ENCODE results near the gene RTN4RL2. TPM values are rescaled to one million over a fixed set of nuclear protein-coding genes. Genes with fewer than 3 reads are reported as not detected.

Gene RTN4RL2
- total RNA-seq, 1 experiment from 2014 or later, result 5.5 TPM

DNA sequence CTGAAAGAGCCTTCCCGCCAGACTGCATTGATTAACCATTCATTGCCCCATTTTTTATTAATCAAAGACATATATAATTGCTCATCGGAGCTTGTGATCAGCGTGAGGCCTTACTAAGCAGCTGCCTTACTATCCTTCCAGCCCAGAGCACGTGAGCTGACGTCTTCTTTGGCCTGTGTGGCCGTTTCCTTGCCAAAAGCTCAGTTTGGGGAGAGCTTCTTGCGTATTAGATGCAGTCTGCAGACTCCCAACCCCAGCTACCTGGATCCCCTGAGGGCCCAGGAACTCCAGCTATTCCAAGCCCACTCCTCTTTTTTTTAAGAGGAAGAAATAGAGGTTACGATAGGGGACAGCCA is 32.6 kb upstream of the RTN4RL2 start:
- H3K27me3 Mint-ChIP-seq (ENCODE audit: insufficient read depth, unreplicated experiment), result peaks cover 7% of the 10 kb centered on the region
- no peak overlapping the region for H3K4me3 Mint-ChIP-seq (ENCODE audit: unreplicated experiment)
- Histone ChIP-seq H3K36me3 (ENCODE audit: control insufficient read depth, insufficient read depth, low read length) (no peaks in the 10 kb centered on the region), H3K27me3 (replicated peaks; ENCODE audit: control insufficient read depth, insufficient read depth, low read length) (no peaks in the 10 kb centered on the region; the same call in 1 of the 2 replicates), H3K4me1 (no peaks in the 10 kb centered on the region), H3K4me3 (ENCODE audit: low read depth, low read length) (no peak overlapping the region), H3K9me3 (no peaks in the 10 kb centered on the region)
- H3K36me3 Mint-ChIP-seq (ENCODE audit: insufficient read depth, unreplicated experiment), result no peaks in the 10 kb centered on the region
- no peaks in the 10 kb centered on the region for H3K4me1 Mint-ChIP-seq (ENCODE audit: low read depth, unreplicated experiment)
- ChIA-PET CTCF (no interaction called here), POLR2A (no interaction called here)
- no peak for DNase-seq
- H3K27ac Mint-ChIP-seq (ENCODE audit: unreplicated experiment), result no peak overlapping the region
- no peaks in the 10 kb centered on the region for H3K9me3 Mint-ChIP-seq (ENCODE audit: unreplicated experiment)
- no TSS peak for BruUV-seq (replicated peaks)
- TF ChIP-seq, protein P1, sequence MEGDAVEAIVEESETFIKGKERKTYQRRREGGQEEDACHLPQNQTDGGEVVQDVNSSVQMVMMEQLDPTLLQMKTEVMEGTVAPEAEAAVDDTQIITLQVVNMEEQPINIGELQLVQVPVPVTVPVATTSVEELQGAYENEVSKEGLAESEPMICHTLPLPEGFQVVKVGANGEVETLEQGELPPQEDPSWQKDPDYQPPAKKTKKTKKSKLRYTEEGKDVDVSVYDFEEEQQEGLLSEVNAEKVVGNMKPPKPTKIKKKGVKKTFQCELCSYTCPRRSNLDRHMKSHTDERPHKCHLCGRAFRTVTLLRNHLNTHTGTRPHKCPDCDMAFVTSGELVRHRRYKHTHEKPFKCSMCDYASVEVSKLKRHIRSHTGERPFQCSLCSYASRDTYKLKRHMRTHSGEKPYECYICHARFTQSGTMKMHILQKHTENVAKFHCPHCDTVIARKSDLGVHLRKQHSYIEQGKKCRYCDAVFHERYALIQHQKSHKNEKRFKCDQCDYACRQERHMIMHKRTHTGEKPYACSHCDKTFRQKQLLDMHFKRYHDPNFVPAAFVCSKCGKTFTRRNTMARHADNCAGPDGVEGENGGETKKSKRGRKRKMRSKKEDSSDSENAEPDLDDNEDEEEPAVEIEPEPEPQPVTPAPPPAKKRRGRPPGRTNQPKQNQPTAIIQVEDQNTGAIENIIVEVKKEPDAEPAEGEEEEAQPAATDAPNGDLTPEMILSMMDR (IDR thresholded peaks at IDR 0.05; ENCODE audit: insufficient read depth in 1 of 2, low read depth in 1 of 2, low read length in 1 of 2, severe bottlenecking in 1 of 2, unreplicated experiment in 1 of 2), result no peak
- intact Hi-C loops (cut with micrococcal nuclease; ENCODE audit: unreplicated experiment), result no loop called here

DNA sequence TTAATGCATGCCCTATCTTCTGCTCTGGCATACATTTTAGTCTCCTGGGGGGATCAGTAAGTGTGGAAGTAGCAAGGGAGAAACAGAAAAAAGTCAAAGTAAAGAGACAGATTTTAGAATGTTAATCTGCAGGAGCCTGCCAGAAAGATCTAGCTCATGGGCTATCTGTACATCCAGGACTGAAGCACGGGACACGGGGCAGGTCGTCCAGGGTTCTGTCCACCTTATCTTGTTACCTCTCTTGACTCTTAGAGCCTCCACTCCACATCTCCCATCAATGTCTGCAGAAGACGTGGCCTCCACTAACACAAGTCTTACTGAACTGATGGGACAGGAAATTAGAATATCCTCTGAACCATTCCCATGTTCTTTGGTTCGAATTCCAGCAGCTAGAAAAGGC is 31.7 kb upstream of the RTN4RL2 start:
- H3K36me3 ChIP-seq (ENCODE audit: control insufficient read depth, insufficient read depth, low read length), result no peaks in the 10 kb centered on the region
- H3K9me3 ChIP-seq, result no peaks in the 10 kb centered on the region
- H3K4me3 Mint-ChIP-seq (ENCODE audit: unreplicated experiment), result no peak overlapping the region
- no peaks in the 10 kb centered on the region for H3K36me3 Mint-ChIP-seq (ENCODE audit: insufficient read depth, unreplicated experiment)
- CTCF ChIA-PET, result no interaction called here
- no peaks in the 10 kb centered on the region; the same call in 1 of the 2 replicates for H3K27me3 ChIP-seq (replicated peaks; ENCODE audit: control insufficient read depth, insufficient read depth, low read length)
- intact Hi-C loops (cut with micrococcal nuclease; ENCODE audit: unreplicated experiment), result no loop called here
- no peaks in the 10 kb centered on the region for H3K9me3 Mint-ChIP-seq (ENCODE audit: unreplicated experiment)
- H3K4me3 ChIP-seq (ENCODE audit: low read depth, low read length), result no peak overlapping the region
- DNase-seq, result no peak
- H3K27me3 Mint-ChIP-seq (ENCODE audit: insufficient read depth, unreplicated experiment), result peaks cover 2% of the 10 kb centered on the region
- H3K4me1 ChIP-seq, result no peaks in the 10 kb centered on the region
- no TSS peak for BruUV-seq (replicated peaks)
- H3K27ac Mint-ChIP-seq (ENCODE audit: unreplicated experiment), result no peak overlapping the region
- POLR2A ChIA-PET, result no interaction called here
- H3K4me1 Mint-ChIP-seq (ENCODE audit: low read depth, unreplicated experiment), result no peaks in the 10 kb centered on the region
- TF ChIP-seq, protein P1 (IDR thresholded peaks at IDR 0.05; ENCODE audit: insufficient read depth in 1 of 2, low read depth in 1 of 2, low read length in 1 of 2, severe bottlenecking in 1 of 2, unreplicated experiment in 1 of 2), result no peak

DNA sequence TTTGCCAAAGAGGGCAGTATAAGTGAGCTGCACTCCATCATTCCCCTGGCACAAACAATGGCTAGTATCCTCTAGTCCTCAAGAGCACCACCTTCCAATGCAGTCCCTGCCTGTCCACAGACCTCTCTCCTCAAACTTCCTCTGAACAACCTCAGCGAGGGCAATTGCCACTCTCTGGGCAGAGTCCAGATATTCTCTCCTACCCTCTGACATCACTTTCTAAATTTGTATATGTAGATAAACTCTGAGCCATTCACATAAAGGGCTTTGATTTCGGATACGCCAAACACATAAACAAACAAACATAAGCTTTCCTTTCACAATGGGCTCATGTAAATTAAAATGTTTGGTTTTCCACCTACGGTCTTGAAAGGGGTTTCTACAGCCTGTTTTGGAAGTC is 30.4 kb upstream of the RTN4RL2 start:
- Mint-ChIP-seq H3K9me3 (ENCODE audit: unreplicated experiment) (no peaks in the 10 kb centered on the region), H3K4me3 (ENCODE audit: unreplicated experiment) (no peak overlapping the region), H3K27ac (ENCODE audit: unreplicated experiment) (no peak overlapping the region), H3K27me3 (ENCODE audit: insufficient read depth, unreplicated experiment) (peaks cover 2% of the 10 kb centered on the region), H3K4me1 (ENCODE audit: low read depth, unreplicated experiment) (peaks cover 7% of the 10 kb centered on the region), H3K36me3 (ENCODE audit: insufficient read depth, unreplicated experiment) (no peaks in the 10 kb centered on the region)
- Histone ChIP-seq H3K4me3 (ENCODE audit: low read depth, low read length) (no peak overlapping the region), H3K4me1 (0 out of 2 replicates have a peak, but pooled peaks cover under 1% of the 10 kb centered on the region), H3K27me3 (replicated peaks; ENCODE audit: control insufficient read depth, insufficient read depth, low read length) (no peaks in the 10 kb centered on the region; the same call in 1 of the 2 replicates), H3K36me3 (ENCODE audit: control insufficient read depth, insufficient read depth, low read length) (no peaks in the 10 kb centered on the region), H3K9me3 (no peaks in the 10 kb centered on the region)
- TF ChIP-seq, protein P1 (IDR thresholded peaks at IDR 0.05; ENCODE audit: insufficient read depth in 1 of 2, low read depth in 1 of 2, low read length in 1 of 2, severe bottlenecking in 1 of 2, unreplicated experiment in 1 of 2), result no peak
- CTCF ChIA-PET, result interaction anchor here (0.9 to 1.1 kb wide), 2 partner anchors 84 to 87 kb away, joined by 3 to 4 read pairs; no protein-coding TSS in a partner anchor
- POLR2A ChIA-PET, result no interaction called here
- no TSS peak for BruUV-seq (replicated peaks)
- no peak for DNase-seq
- intact Hi-C loops (cut with micrococcal nuclease; ENCODE audit: unreplicated experiment), result loop anchor here (5.0 kb wide), 1 partner anchor 68 kb away; no protein-coding TSS in a partner anchor
